Neural crest cell (in vitro differentiated cells): ENCODE data around the gene SYNE4. TPM values are rescaled to one million over a fixed set of nuclear protein-coding genes. Genes with fewer than 3 reads are reported as not detected.

Experiments used
- DNase-seq: peaks from one replicate; pipeline ENCODE4 v3.0.0; 2021; ENCODE audit warnings: low read depth, mixed read lengths, low spot score
- H3K27ac Mint-ChIP-seq: one replicate; pipeline ENCODE4 v1.8.0; 2021; ENCODE audit warnings: mild to moderate bottlenecking, mixed read lengths; ENCODE audit not compliant: unreplicated experiment
- H3K27me3 Mint-ChIP-seq: 2 replicates; pipeline ENCODE4 v1.8.0; 2021; ENCODE audit warnings: low read depth, mild to moderate bottlenecking, mixed read lengths
- H3K36me3 Mint-ChIP-seq: 2 replicates; pipeline ENCODE4 v1.8.0; 2021; ENCODE audit warnings: low read depth, mild to moderate bottlenecking, mixed read lengths
- H3K4me1 Mint-ChIP-seq: 2 replicates; pipeline ENCODE4 v1.8.0; 2021; ENCODE audit warnings: mixed read lengths
- H3K4me3 Mint-ChIP-seq: one replicate; pipeline ENCODE4 v1.8.0; 2021; ENCODE audit warnings: mild to moderate bottlenecking, mixed read lengths
- H3K9me3 Mint-ChIP-seq: 2 replicates; pipeline ENCODE4 v1.8.0; 2021; ENCODE audit warnings: mixed read lengths
- total RNA-seq: library from RNA; stranded (reverse); gene quantifications from 2 replicates; pipeline ENCODE4 v1.2.1, GENCODE V29; 2021
- TF ChIP-seq, protein P1 (sequence below): fragments of 200-600 bp; sonication (generic); conservative IDR thresholded peaks from 2 replicates; pipeline ENCODE4 v1.5.0; 2021; ENCODE audit warnings: antibody characterized with exemption, mild to moderate bottlenecking

SYNE4 gene
- total RNA-seq, 1 donor from 2014 or later, result 0.54 TPM

DNA sequence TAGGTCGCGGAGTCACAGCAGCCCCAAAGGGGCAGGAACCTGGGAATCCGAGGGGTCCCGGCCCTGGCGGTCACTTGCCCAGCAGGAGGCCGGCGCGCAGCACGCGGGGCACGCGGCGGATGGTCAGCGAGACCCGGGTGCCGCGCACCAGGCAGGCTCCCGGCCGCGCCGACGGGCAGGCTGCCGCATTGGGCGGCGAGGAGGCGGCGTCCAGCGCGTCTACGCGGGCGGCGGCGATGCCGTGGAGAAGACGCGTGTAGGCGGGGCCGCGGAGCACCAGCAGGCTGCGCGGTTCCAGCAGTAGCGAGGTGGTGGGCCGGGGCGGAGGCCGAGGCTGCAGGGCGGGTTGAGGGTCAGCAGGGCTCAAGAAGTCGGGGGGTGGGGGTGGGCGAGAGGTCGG is 607 bp upstream of the SYNE4 start:
- TF ChIP-seq, protein P1, sequence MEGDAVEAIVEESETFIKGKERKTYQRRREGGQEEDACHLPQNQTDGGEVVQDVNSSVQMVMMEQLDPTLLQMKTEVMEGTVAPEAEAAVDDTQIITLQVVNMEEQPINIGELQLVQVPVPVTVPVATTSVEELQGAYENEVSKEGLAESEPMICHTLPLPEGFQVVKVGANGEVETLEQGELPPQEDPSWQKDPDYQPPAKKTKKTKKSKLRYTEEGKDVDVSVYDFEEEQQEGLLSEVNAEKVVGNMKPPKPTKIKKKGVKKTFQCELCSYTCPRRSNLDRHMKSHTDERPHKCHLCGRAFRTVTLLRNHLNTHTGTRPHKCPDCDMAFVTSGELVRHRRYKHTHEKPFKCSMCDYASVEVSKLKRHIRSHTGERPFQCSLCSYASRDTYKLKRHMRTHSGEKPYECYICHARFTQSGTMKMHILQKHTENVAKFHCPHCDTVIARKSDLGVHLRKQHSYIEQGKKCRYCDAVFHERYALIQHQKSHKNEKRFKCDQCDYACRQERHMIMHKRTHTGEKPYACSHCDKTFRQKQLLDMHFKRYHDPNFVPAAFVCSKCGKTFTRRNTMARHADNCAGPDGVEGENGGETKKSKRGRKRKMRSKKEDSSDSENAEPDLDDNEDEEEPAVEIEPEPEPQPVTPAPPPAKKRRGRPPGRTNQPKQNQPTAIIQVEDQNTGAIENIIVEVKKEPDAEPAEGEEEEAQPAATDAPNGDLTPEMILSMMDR, result no peak
- H3K27ac Mint-ChIP-seq, result peak overlapping the region; percentile 45
- peaks cover 8% of the 10 kb centered on the region for H3K27me3 Mint-ChIP-seq
- peak overlapping the region; percentile 69 for H3K4me3 Mint-ChIP-seq
- DNase-seq, result peak; percentile 49
- peaks cover 26% of the 10 kb centered on the region for H3K4me1 Mint-ChIP-seq
- H3K36me3 Mint-ChIP-seq, result no peaks in the 10 kb centered on the region
- no peaks in the 10 kb centered on the region for H3K9me3 Mint-ChIP-seq

DNA sequence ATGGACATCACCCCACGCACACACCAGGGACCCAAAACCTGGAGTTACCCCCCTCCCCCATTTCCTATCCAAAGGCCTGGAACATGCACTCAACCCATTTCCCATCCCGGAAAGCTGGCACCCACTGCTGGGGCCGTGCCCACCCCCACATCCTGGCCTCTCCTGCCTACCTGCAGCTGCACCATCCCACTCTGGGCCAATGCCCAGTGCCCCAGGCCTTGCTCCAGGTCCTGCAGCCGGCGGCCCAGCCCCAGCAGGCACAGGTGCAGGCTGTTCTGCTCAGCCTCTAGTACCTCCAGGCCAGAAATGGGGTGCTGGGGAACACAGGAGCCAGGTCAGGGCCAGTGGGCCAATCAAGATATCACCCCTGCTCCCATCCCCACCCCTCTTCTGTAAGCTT is 1.7 kb downstream of the SYNE4 start:
- H3K27ac Mint-ChIP-seq, result no peak overlapping the region
- H3K9me3 Mint-ChIP-seq, result no peaks in the 10 kb centered on the region
- H3K4me3 Mint-ChIP-seq, result no peak overlapping the region
- DNase-seq, result no peak
- H3K36me3 Mint-ChIP-seq, result no peaks in the 10 kb centered on the region
- TF ChIP-seq, protein P1, result no peak
- peaks cover 8% of the 10 kb centered on the region for H3K27me3 Mint-ChIP-seq
- H3K4me1 Mint-ChIP-seq, result peaks cover 12% of the 10 kb centered on the region

DNA sequence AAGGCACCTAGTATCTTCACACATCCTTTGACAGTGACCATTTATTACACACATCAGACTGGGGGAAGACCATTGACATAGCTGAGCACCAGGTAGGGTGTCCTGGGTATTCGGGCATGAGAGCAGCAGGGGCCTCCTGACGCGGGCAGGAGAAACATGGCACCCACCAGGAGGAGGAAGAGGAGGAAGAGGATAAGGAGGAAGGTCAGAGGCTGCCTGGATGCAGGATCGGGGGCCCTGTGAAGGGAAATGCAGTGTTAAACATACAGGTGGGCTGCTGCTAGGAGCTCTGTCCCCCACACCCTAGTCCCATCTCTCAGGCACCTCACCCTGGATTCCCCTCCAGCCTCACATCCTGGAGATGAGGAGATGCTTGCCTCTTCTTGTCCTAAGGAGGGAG is 5.3 kb downstream of the SYNE4 start:
- H3K9me3 Mint-ChIP-seq, result no peaks in the 10 kb centered on the region
- H3K4me3 Mint-ChIP-seq, result no peak overlapping the region
- TF ChIP-seq, protein P1, result no peak
- DNase-seq, result no peak
- H3K36me3 Mint-ChIP-seq, result no peaks in the 10 kb centered on the region
- no peak overlapping the region for H3K27ac Mint-ChIP-seq
- no peaks in the 10 kb centered on the region for H3K4me1 Mint-ChIP-seq
- H3K27me3 Mint-ChIP-seq, result no peaks in the 10 kb centered on the region

DNA sequence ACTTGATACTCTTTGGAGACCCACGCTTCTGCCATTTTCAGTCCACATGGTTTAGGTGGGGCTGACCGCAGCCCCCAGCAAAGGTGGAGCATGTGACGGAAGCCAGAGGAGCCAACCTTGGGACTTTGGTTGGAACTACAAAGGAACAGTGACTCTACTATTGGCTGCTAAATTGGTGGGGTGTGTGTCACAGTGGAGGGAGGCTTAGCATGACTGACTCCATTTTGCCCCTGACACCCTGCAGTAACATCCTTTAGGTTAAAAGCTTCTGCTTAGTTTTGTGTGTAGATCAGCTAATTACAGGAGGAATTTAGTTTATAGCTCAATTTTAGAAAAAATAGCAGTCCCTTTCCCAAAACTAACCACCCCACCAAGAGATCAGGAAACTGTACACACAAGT is 7.0 kb downstream of the SYNE4 start:
- Mint-ChIP-seq H3K9me3 (no peaks in the 10 kb centered on the region), H3K4me1 (peaks cover 3% of the 10 kb centered on the region), H3K4me3 (no peak overlapping the region), H3K36me3 (no peaks in the 10 kb centered on the region), H3K27me3 (no peaks in the 10 kb centered on the region), H3K27ac (no peak overlapping the region)
- no peak for DNase-seq
- TF ChIP-seq, protein P1, result no peak

DNA sequence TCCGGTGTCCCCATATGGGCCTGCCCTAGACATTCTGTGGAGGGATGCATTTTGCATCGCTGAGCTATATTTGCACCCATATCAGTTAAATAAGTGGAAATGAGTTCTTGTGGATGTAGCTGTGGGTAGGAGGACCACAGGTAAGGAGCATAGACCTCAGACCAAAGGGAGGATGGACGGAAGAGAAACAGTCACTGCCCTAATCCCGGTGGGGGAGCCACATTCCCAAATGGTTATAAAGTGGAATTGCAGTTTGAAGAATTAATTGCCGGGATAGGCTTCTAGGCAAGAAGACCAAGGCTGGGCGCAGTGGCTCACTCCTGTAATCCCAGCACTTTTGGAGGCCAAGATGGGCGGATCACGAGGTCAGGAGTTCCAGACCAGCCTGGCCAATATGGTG is 11.8 kb downstream of the SYNE4 start:
- no peaks in the 10 kb centered on the region for H3K36me3 Mint-ChIP-seq
- peak overlapping the region; percentile 87 for H3K4me3 Mint-ChIP-seq
- peaks cover 2% of the 10 kb centered on the region for H3K27me3 Mint-ChIP-seq
- H3K9me3 Mint-ChIP-seq, result no peaks in the 10 kb centered on the region
- no peak overlapping the region for H3K27ac Mint-ChIP-seq
- DNase-seq, result no peak
- peaks cover 18% of the 10 kb centered on the region for H3K4me1 Mint-ChIP-seq
- TF ChIP-seq, protein P1, result no peak
